IMR-90 (cell line): ENCODE results near the gene ADRA2C. TPM values are rescaled to one million over a fixed set of nuclear protein-coding genes. Genes with fewer than 3 reads are reported as not detected.

Experiments
- ATAC-seq: fragments of 200-7000 bp; cut with Tn5 transposase; 2 replicates; pipeline ENCODE4 v1.9.1; 2020; ENCODE audit warnings: low read depth, mild to moderate bottlenecking, moderate library complexity
- BruUV-seq: library from RNA; stranded (reverse); fragments of 400-500 nt; replicated peaks from 2 replicates; lab custom pipeline; 2021; lab: Mats Ljungman, UMichigan
- CTCF ChIA-PET: fragments of 300-600 bp; formaldehyde crosslinking; extraction: SDS; loops from one replicate; lab custom pipeline; 2021; ENCODE audit warnings: antibody characterized with exemption; lab: Yijun Ruan, JAX
- POLR2A ChIA-PET: fragments of 300-600 bp; sonication (Branson Sonifier 250); formaldehyde crosslinking; loops from one replicate; lab custom pipeline; 2022; ENCODE audit warnings: antibody characterized with exemption; ENCODE audit not compliant: unreplicated experiment; lab: Charles Lee
- DNase-seq: peaks from one replicate; pipeline ENCODE4 v3.0.0; 2013
- H2AFZ ChIP-seq: replicated peaks from 2 replicates; pipeline ENCODE3; 2013; ENCODE audit warnings: low read length, mild to moderate bottlenecking; ENCODE audit not compliant: poor library complexity
- H2AK5ac ChIP-seq: 2 replicates; pipeline ENCODE4 v1.6.1; 2013; ENCODE audit warnings: low read depth, low read length, inconsistent platforms
- H2AK9ac ChIP-seq: replicated peaks from 2 replicates; pipeline ENCODE3; 2013; ENCODE audit warnings: mild to moderate bottlenecking, low read depth, low read length, moderate library complexity; ENCODE audit not compliant: poor library complexity
- H2BK120ac ChIP-seq: 2 replicates; pipeline ENCODE4 v1.6.1; 2013; ENCODE audit warnings: low read depth, low read length, inconsistent platforms
- H2BK15ac ChIP-seq: 3 replicates; pipeline ENCODE4 v1.6.1; 2013; ENCODE audit warnings: low read depth, low read length, inconsistent platforms
- H2BK20ac ChIP-seq: 2 replicates; pipeline ENCODE4 v1.6.1; 2013; ENCODE audit warnings: low read depth, mild to moderate bottlenecking, inconsistent platforms, low read length, moderate library complexity
- H2BK5ac ChIP-seq: 2 replicates; pipeline ENCODE4 v1.6.1; 2013; ENCODE audit warnings: mild to moderate bottlenecking, low read depth, low read length, inconsistent platforms; ENCODE audit not compliant: poor library complexity, severe bottlenecking
- H3K14ac ChIP-seq: replicated peaks from 2 replicates; pipeline ENCODE4 v1.6.1; 2013; ENCODE audit warnings: low read depth, low read length, inconsistent platforms
- H3K18ac ChIP-seq: 2 replicates; pipeline ENCODE4 v1.6.1; 2013; ENCODE audit warnings: low read depth, low read length, control low read depth
- H3K23ac ChIP-seq: 2 replicates; pipeline ENCODE4 v1.6.1; 2013; ENCODE audit warnings: low read depth, low read length, inconsistent platforms
- H3K27ac ChIP-seq: 2 replicates; pipeline ENCODE4 v1.5.1; 2013; ENCODE audit warnings: mild to moderate bottlenecking, control low read depth, low read length; ENCODE audit not compliant: insufficient read depth
- H3K27me3 ChIP-seq: 2 replicates; pipeline ENCODE4 v1.6.1; 2013; ENCODE audit warnings: low read length; ENCODE audit not compliant: control insufficient read depth, insufficient read depth
- H3K36me3 ChIP-seq: 2 replicates; pipeline ENCODE4 v1.6.1; 2013; ENCODE audit warnings: low read length, mixed read lengths; ENCODE audit not compliant: control insufficient read depth, insufficient read depth
- H3K4ac ChIP-seq: 2 replicates; pipeline ENCODE4 v1.6.1; 2013; ENCODE audit warnings: low read depth, low read length, inconsistent platforms
- H3K4me1 ChIP-seq: 2 replicates; pipeline ENCODE4 v1.6.1; 2013; ENCODE audit warnings: low read length, mixed read lengths; ENCODE audit not compliant: control insufficient read depth, insufficient read depth
- H3K4me2 ChIP-seq: 2 replicates; pipeline ENCODE4 v1.6.1; 2013; ENCODE audit warnings: low read depth, mild to moderate bottlenecking, control low read depth, low read length, moderate library complexity
- H3K4me3 ChIP-seq: 2 replicates; pipeline ENCODE4 v1.5.1; 2013; ENCODE audit warnings: low read depth, mild to moderate bottlenecking, control low read depth, low read length, moderate library complexity; ENCODE audit not compliant: insufficient read depth
- H3K56ac ChIP-seq: 2 replicates; pipeline ENCODE4 v1.6.1; 2013; ENCODE audit warnings: low read length, inconsistent platforms; ENCODE audit not compliant: insufficient read depth; ENCODE audit errors: extremely low read depth
- H3K79me1 ChIP-seq, 2 experiments: 2 replicates each; pipeline ENCODE4 v1.6.1; 2013; ENCODE audit warnings: low read length in 2 of 2, inconsistent platforms in 1 of 2, low read depth in 1 of 2
- H3K9ac ChIP-seq: 2 replicates; pipeline ENCODE4 v1.6.1; 2013; ENCODE audit warnings: low read depth, low read length, control low read depth
- H3K9me1 ChIP-seq: 2 replicates; pipeline ENCODE4 v1.6.1; 2013; ENCODE audit warnings: low read length, inconsistent platforms; ENCODE audit not compliant: insufficient read depth
- H3K9me3 ChIP-seq: 2 replicates; pipeline ENCODE4 v1.6.1; 2013; ENCODE audit warnings: low read length; ENCODE audit not compliant: control insufficient read depth, insufficient read depth
- H4K20me1 ChIP-seq: 2 replicates; pipeline ENCODE4 v1.6.1; 2013; ENCODE audit warnings: low read length, inconsistent platforms; ENCODE audit not compliant: insufficient read depth
- H4K5ac ChIP-seq: 2 replicates; pipeline ENCODE4 v1.6.1; 2013; ENCODE audit warnings: mild to moderate bottlenecking, low read depth, low read length, control low read depth
- H4K8ac ChIP-seq, 2 experiments: 2 replicates each; pipeline ENCODE4 v1.6.1; 2013; ENCODE audit warnings: low read depth in 2 of 2, low read length in 2 of 2, control low read depth in 1 of 2, inconsistent platforms in 1 of 2
- H4K91ac ChIP-seq: 2 replicates; pipeline ENCODE4 v1.6.1; 2013; ENCODE audit warnings: low read depth, low read length, inconsistent platforms; ENCODE audit not compliant: insufficient read depth
- BHLHE40 ChIP-seq: fragments of 150-350 bp; IDR thresholded peaks from 2 replicates; pipeline ENCODE4 v1.6.1; 2016; ENCODE audit warnings: mild to moderate bottlenecking, low read depth, low read length
- FOS ChIP-seq: fragments of 150-350 bp; IDR thresholded peaks from 2 replicates; pipeline ENCODE4 v1.6.1; 2016; ENCODE audit warnings: low read depth, low read length
- NFE2L2 ChIP-seq: fragments of 150-350 bp; IDR thresholded peaks from 2 replicates; pipeline ENCODE4 v1.6.1; 2016; ENCODE audit warnings: low read depth, mild to moderate bottlenecking, low read length
- RFX5 ChIP-seq: IDR thresholded peaks from 2 replicates; pipeline ENCODE4 v1.8.0; 2012; ENCODE audit warnings: low read depth, mild to moderate bottlenecking, low read length, moderate library complexity
- WGBS, 2 experiments: methylation state at CpG; one replicate each; pipeline versions ENCODE4 v1.1.5 to v1.1.7; 2013; ENCODE audit warnings: missing lambda C conversion rate in 2 of 2; ENCODE audit not compliant: insufficient read length in 1 of 2; ENCODE audit errors: extremely low coverage in 2 of 2; 5-methylcytosine and 5-hydroxymethylcytosine counted together
- dilution Hi-C: fragments of 300-500 bp; cut with HindIII; formaldehyde crosslinking; loops from one replicate; pipeline ENCODE4 v1.14.3; 2018; ENCODE audit warnings: low sequenced_read_pairs; ENCODE audit not compliant: unreplicated experiment
- in situ Hi-C: fragments of 300-500 bp; cut with MboI; formaldehyde crosslinking; loops from 3 replicates; pipeline ENCODE4 v1.14.3; 2019; ENCODE audit warnings: low sequenced_read_pairs, inconsistent platforms, mixed read lengths
- intact Hi-C: fragments of 100-400 bp; cut with micrococcal nuclease; formaldehyde crosslinking; loops from 2 replicates; pipeline ENCODE4 v1.10.0; 2022
- polyA plus RNA-seq, 3 experiments: library from polyadenylated mRNA; depleted of rRNA; stranded (reverse); fragments of >200 nt; gene quantifications; 2 replicates each; pipeline ENCODE4 v1.2.3, GENCODE V29; 2012; ENCODE audit warnings: low replicate concordance in 1 of 3
- total RNA-seq: library from RNA; depleted of rRNA; stranded (reverse); fragments of >200 nt; gene quantifications from 2 replicates; pipeline ENCODE4 v1.2.3, GENCODE V29; 2012
- TF ChIP-seq, protein P1 (sequence below): conservative IDR thresholded peaks from 2 replicates; pipeline ENCODE4 v1.5.1; 2012; ENCODE audit warnings: mild to moderate bottlenecking, low read depth, low read length, improper control_type of control experiment

The ADRA2C gene
- total and polyA plus RNA-seq, 2 of the 4 experiments (the other 2 are of a cell fraction) = under 0.01 to 0.14 TPM

GRCh38 chr4:3744232-3744631 is 22.0 kb upstream of the ADRA2C start:
- H3K14ac ChIP-seq = no peak overlapping the region
- no peak overlapping the region for H4K91ac ChIP-seq
- H3K9me3 ChIP-seq = peaks cover 8% of the 10 kb centered on the region
- H3K9me1 ChIP-seq = no peaks in the 10 kb centered on the region
- DNase-seq (no peak), ATAC-seq (no peak)
- no peak overlapping the region for H4K5ac ChIP-seq
- dilution Hi-C loops (no loop called here), in situ Hi-C loops (no loop called here), intact Hi-C loops (no loop called here)
- H3K9ac ChIP-seq = no peak overlapping the region
- H2BK20ac ChIP-seq = no peak overlapping the region
- no peak overlapping the region for H2AK5ac ChIP-seq
- no peaks in the 10 kb centered on the region for H3K36me3 ChIP-seq
- no peaks in the 10 kb centered on the region for H3K4me1 ChIP-seq
- no peak overlapping the region for H2BK15ac ChIP-seq
- no peak overlapping the region for H3K4me3 ChIP-seq
- no peak overlapping the region for H2AK9ac ChIP-seq
- no peak overlapping the region for H3K4ac ChIP-seq
- H3K79me1 ChIP-seq = no peaks in the 10 kb centered on the region
- no peak overlapping the region for H3K27ac ChIP-seq
- ChIA-PET CTCF (no interaction called here), POLR2A (no interaction called here)
- H3K4me2 ChIP-seq = no peak overlapping the region
- no peak overlapping the region for H2BK120ac ChIP-seq
- H3K27me3 ChIP-seq = peaks cover 59% of the 10 kb centered on the region
- H2BK5ac ChIP-seq = no peak overlapping the region
- no peak overlapping the region for H2AFZ ChIP-seq
- H4K20me1 ChIP-seq = no peaks in the 10 kb centered on the region
- H4K8ac ChIP-seq = no peak overlapping the region
- H3K18ac ChIP-seq = no peak overlapping the region
- BruUV-seq = no TSS peak
- no peak for TF ChIP-seq RFX5
- no peak for TF ChIP-seq NFE2L2
- TF ChIP-seq, protein P1, sequence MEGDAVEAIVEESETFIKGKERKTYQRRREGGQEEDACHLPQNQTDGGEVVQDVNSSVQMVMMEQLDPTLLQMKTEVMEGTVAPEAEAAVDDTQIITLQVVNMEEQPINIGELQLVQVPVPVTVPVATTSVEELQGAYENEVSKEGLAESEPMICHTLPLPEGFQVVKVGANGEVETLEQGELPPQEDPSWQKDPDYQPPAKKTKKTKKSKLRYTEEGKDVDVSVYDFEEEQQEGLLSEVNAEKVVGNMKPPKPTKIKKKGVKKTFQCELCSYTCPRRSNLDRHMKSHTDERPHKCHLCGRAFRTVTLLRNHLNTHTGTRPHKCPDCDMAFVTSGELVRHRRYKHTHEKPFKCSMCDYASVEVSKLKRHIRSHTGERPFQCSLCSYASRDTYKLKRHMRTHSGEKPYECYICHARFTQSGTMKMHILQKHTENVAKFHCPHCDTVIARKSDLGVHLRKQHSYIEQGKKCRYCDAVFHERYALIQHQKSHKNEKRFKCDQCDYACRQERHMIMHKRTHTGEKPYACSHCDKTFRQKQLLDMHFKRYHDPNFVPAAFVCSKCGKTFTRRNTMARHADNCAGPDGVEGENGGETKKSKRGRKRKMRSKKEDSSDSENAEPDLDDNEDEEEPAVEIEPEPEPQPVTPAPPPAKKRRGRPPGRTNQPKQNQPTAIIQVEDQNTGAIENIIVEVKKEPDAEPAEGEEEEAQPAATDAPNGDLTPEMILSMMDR = no peak
- no peak for TF ChIP-seq BHLHE40
- TF ChIP-seq FOS = no peak
- no CpG with 5 or more reads among the region's 22 CpGs for WGBS, 2 experiments
- H3K56ac ChIP-seq = no peak overlapping the region
- no peak overlapping the region for H3K23ac ChIP-seq
